PFSK-1 (cell line): ENCODE results near the gene VRK3.

Experiments
- POLR2AphosphoS5 ChIP-seq: IDR thresholded peaks from 2 replicates; pipeline ENCODE4 v1.6.1; 2012; ENCODE audit warnings: low read depth, mild to moderate bottlenecking, control low read depth, low read length, moderate library complexity
- SIN3A ChIP-seq: IDR thresholded peaks from 2 replicates; pipeline ENCODE4 v1.6.1; 2012; ENCODE audit warnings: mild to moderate bottlenecking, low read length, moderate library complexity, borderline replicate concordance; ENCODE audit not compliant: insufficient read depth
- TAF1 ChIP-seq: IDR thresholded peaks from 2 replicates; pipeline ENCODE4 v1.6.1; 2012; ENCODE audit warnings: low read length, control low read depth, borderline replicate concordance; ENCODE audit not compliant: insufficient read depth
- TF ChIP-seq, protein P1 (sequence below), 2 experiments: IDR thresholded peaks; 2 replicates each; pipeline versions ENCODE4 v1.6.1 to v1.8.0; 2011 to 2012; ENCODE audit warnings: low read depth in 2 of 2, low read length in 2 of 2, control low read depth in 1 of 2, inconsistent platforms in 1 of 2, mild to moderate bottlenecking in 1 of 2, moderate library complexity in 1 of 2; ENCODE audit not compliant: insufficient read depth in 1 of 2

DNA sequence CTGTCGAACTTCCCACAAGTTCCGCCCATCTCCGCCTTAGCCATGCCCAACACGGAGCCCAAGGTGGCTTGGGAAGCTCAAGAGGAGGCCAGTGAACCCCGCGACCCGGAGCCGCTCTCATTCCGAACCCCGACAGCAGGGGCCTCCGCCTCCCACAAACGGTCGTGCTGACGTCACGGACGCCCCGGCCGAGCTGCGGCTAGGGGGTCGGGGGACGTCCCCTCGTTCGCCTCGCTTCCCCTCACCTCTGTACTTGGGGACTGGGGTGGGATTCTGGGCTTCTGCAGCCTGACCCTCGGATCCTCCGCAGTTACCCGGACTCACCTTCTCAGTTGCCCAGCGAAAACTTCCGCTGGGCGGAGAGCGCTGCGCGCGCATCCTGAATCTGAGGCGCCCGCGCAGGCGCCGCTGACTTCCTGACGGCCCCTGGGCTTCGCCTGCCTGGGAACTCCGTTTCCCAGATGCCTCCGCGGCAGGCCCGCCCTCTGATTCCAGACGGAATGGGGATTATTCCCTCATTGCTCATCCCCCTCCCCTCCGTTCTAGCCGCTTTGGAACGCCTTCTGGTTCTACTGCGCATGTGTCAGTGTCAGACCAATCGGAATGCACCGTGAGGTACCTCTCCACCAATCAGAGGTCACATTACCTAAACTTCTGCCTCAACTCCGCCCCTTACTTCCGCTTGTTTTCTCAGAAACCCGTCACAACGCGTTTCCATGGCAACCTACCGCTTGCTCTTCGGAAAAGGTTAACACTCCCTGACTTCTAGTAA, at the start of gene VRK3:
- TF ChIP-seq SIN3A (no peak), POLR2AphosphoS5 (peak; percentile 64; the same call in 1 of the 2 replicates), TAF1 (no peak)
- TF ChIP-seq, protein P1, sequence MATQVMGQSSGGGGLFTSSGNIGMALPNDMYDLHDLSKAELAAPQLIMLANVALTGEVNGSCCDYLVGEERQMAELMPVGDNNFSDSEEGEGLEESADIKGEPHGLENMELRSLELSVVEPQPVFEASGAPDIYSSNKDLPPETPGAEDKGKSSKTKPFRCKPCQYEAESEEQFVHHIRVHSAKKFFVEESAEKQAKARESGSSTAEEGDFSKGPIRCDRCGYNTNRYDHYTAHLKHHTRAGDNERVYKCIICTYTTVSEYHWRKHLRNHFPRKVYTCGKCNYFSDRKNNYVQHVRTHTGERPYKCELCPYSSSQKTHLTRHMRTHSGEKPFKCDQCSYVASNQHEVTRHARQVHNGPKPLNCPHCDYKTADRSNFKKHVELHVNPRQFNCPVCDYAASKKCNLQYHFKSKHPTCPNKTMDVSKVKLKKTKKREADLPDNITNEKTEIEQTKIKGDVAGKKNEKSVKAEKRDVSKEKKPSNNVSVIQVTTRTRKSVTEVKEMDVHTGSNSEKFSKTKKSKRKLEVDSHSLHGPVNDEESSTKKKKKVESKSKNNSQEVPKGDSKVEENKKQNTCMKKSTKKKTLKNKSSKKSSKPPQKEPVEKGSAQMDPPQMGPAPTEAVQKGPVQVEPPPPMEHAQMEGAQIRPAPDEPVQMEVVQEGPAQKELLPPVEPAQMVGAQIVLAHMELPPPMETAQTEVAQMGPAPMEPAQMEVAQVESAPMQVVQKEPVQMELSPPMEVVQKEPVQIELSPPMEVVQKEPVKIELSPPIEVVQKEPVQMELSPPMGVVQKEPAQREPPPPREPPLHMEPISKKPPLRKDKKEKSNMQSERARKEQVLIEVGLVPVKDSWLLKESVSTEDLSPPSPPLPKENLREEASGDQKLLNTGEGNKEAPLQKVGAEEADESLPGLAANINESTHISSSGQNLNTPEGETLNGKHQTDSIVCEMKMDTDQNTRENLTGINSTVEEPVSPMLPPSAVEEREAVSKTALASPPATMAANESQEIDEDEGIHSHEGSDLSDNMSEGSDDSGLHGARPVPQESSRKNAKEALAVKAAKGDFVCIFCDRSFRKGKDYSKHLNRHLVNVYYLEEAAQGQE (IDR thresholded peaks at IDR 0.05; ENCODE audit: insufficient read depth in 1 of 2, low read depth in 2 of 2, low read length in 2 of 2), result 0 out of 4 replicates have a peak, but pooled peaks have one; percentile 2 to 13
